NT2/D1 (cell line): ENCODE data around the gene RPS5.

ENCODE experiments used
- YY1 ChIP-seq: IDR thresholded peaks from 2 replicates; pipeline ENCODE4 v1.6.1; 2011; ENCODE audit not compliant: insufficient read length, insufficient read depth
- ZNF274 ChIP-seq: IDR thresholded peaks from 2 replicates; pipeline ENCODE4 v1.6.1; 2011; ENCODE audit warnings: mild to moderate bottlenecking, low read depth, low read length

GRCh38 chr19:58372311-58373133, 14.5 kb upstream of the RPS5 start:
- no peak for TF ChIP-seq YY1
- TF ChIP-seq ZNF274: no peak
